H9 (cell line): Measurements from ENCODE around the gene ADSS1. TPM values are rescaled to one million over a fixed set of nuclear protein-coding genes. Genes with fewer than 3 reads are reported as not detected.

ENCODE experiments used
- DNase-seq: peaks from one replicate; pipeline ENCODE4 v3.0.0-alpha.2; 2017
- H2AFZ ChIP-seq: one replicate; pipeline ENCODE4 v1.6.1; 2013; ENCODE audit warnings: mild to moderate bottlenecking, low read length, control low read depth, moderate library complexity
- H2AK5ac ChIP-seq: 2 replicates; pipeline ENCODE4 v1.6.1; 2013; ENCODE audit warnings: low read length, control low read depth, mixed read lengths; ENCODE audit not compliant: insufficient read length
- H2BK120ac ChIP-seq: one replicate; pipeline ENCODE4 v1.6.1; 2013; ENCODE audit warnings: low read depth, mild to moderate bottlenecking, low read length, control low read depth, inconsistent platforms; ENCODE audit not compliant: poor library complexity, severe bottlenecking
- H2BK12ac ChIP-seq: 2 replicates; pipeline ENCODE4 v1.6.1; 2013; ENCODE audit warnings: low read length, control low read depth, mixed read lengths, low read depth; ENCODE audit not compliant: insufficient read length
- H2BK15ac ChIP-seq: 2 replicates; pipeline ENCODE4 v1.6.1; 2013; ENCODE audit warnings: low read depth, low read length, control low read depth
- H2BK20ac ChIP-seq: one replicate; pipeline ENCODE4 v1.6.1; 2013; ENCODE audit warnings: low read depth, mild to moderate bottlenecking, low read length, control low read depth, inconsistent platforms; ENCODE audit not compliant: poor library complexity, severe bottlenecking
- H2BK5ac ChIP-seq: 2 replicates; pipeline ENCODE4 v1.6.1; 2013; ENCODE audit warnings: low read length, control low read depth, mixed read lengths; ENCODE audit not compliant: insufficient read length
- H3K14ac ChIP-seq: 2 replicates; pipeline ENCODE4 v1.6.1; 2013; ENCODE audit warnings: low read length, control low read depth; ENCODE audit not compliant: insufficient read depth
- H3K18ac ChIP-seq: 2 replicates; pipeline ENCODE4 v1.6.1; 2013; ENCODE audit warnings: low read depth, mild to moderate bottlenecking, mixed read lengths, low read length, control low read depth; ENCODE audit not compliant: insufficient read length
- H3K23ac ChIP-seq: 2 replicates; pipeline ENCODE4 v1.6.1; 2013; ENCODE audit warnings: low read length, control low read depth, mixed read lengths, low read depth; ENCODE audit not compliant: insufficient read length
- H3K23me2 ChIP-seq: 2 replicates; pipeline ENCODE4 v1.6.1; 2013; ENCODE audit warnings: low read depth, mild to moderate bottlenecking, mixed read lengths, low read length, control low read depth; ENCODE audit not compliant: insufficient read length, poor library complexity, severe bottlenecking
- H3K27ac ChIP-seq: 2 replicates; pipeline ENCODE4 v1.5.1; 2013; ENCODE audit warnings: low read length, control low read depth, mixed read lengths, low read depth; ENCODE audit not compliant: insufficient read length
- H3K27me3 ChIP-seq: 2 replicates; pipeline ENCODE4 v1.6.1; 2013; ENCODE audit warnings: low read length, control low read depth, inconsistent platforms; ENCODE audit not compliant: insufficient read depth
- H3K4ac ChIP-seq: 2 replicates; pipeline ENCODE4 v1.6.1; 2013; ENCODE audit warnings: low read depth, mild to moderate bottlenecking, control low read depth, inconsistent platforms, low read length, moderate library complexity
- H3K4me1 ChIP-seq: 2 replicates; pipeline ENCODE4 v1.6.1; 2013; ENCODE audit warnings: low read length, control low read depth, inconsistent platforms; ENCODE audit not compliant: insufficient read depth
- H3K4me2 ChIP-seq: 2 replicates; pipeline ENCODE4 v1.6.1; 2013; ENCODE audit warnings: low read length, control low read depth, mixed read lengths; ENCODE audit not compliant: insufficient read length, insufficient read depth
- H3K56ac ChIP-seq: 2 replicates; pipeline ENCODE4 v1.6.1; 2013; ENCODE audit warnings: low read depth, mild to moderate bottlenecking, mixed read lengths, low read length, control low read depth; ENCODE audit not compliant: insufficient read length
- H3K79me1 ChIP-seq: 2 replicates; pipeline ENCODE4 v1.6.1; 2013; ENCODE audit warnings: low read depth, mild to moderate bottlenecking, moderate library complexity, low read length, control low read depth, inconsistent platforms; ENCODE audit not compliant: insufficient read depth, poor library complexity, severe bottlenecking
- H3K79me2 ChIP-seq: 2 replicates; pipeline ENCODE4 v1.6.1; 2013; ENCODE audit warnings: low read length, control low read depth, inconsistent platforms; ENCODE audit not compliant: insufficient read depth
- H3K9ac ChIP-seq: 2 replicates; pipeline ENCODE4 v1.6.1; 2013; ENCODE audit warnings: low read length, control low read depth, mixed read lengths; ENCODE audit not compliant: insufficient read length; ENCODE audit errors: extremely low read depth
- H3K9me3 ChIP-seq: one replicate; pipeline ENCODE4 v1.6.1; 2013; ENCODE audit warnings: low read depth, low read length, inconsistent platforms; ENCODE audit not compliant: control insufficient read depth
- H3T11ph ChIP-seq: one replicate; pipeline ENCODE4 v1.6.1; 2013; ENCODE audit warnings: mild to moderate bottlenecking, low read length, control low read depth, inconsistent platforms
- H4K20me1 ChIP-seq: one replicate; pipeline ENCODE4 v1.6.1; 2013; ENCODE audit not compliant: control insufficient read depth, insufficient read length, insufficient read depth
- H4K5ac ChIP-seq: 2 replicates; pipeline ENCODE4 v1.6.1; 2013; ENCODE audit warnings: low read depth, mild to moderate bottlenecking, mixed read lengths, low read length, control low read depth; ENCODE audit not compliant: insufficient read length
- H4K8ac ChIP-seq: replicated peaks from 2 replicates; pipeline ENCODE4 v1.6.1; 2013; ENCODE audit warnings: low read length, control low read depth, mixed read lengths, low read depth; ENCODE audit not compliant: insufficient read length
- H4K91ac ChIP-seq: 2 replicates; pipeline ENCODE4 v1.6.1; 2013; ENCODE audit warnings: low read depth, mild to moderate bottlenecking, moderate library complexity, mixed read lengths, low read length, control low read depth; ENCODE audit not compliant: insufficient read length
- H3K27ac Mint-ChIP-seq, 3 experiments: 2 replicates in 2 of 3; 3 replicates in 1 of 3; pipeline ENCODE4 v1.8.0; 2020 to 2021; ENCODE audit warnings: mixed read lengths in 3 of 3, mild to moderate bottlenecking in 1 of 3, moderate library complexity in 1 of 3
- H3K27me3 Mint-ChIP-seq: 2 replicates; pipeline ENCODE4 v1.8.0; 2021; ENCODE audit warnings: low read depth, mild to moderate bottlenecking, moderate library complexity, mixed read lengths
- H3K36me3 Mint-ChIP-seq, 3 experiments: 2 replicates in 2 of 3; 3 replicates in 1 of 3; pipeline ENCODE4 v1.8.0; 2020 to 2021; ENCODE audit warnings: low read depth in 3 of 3, mixed read lengths in 3 of 3; ENCODE audit not compliant: insufficient read depth in 1 of 3
- H3K4me1 Mint-ChIP-seq, 2 experiments: 2 replicates each; pipeline ENCODE4 v1.8.0; 2020; ENCODE audit warnings: mixed read lengths in 2 of 2
- H3K4me3 Mint-ChIP-seq, 2 experiments: 2 replicates in 1 of 2; 3 replicates in 1 of 2; pipeline ENCODE4 v1.8.0; 2020 to 2021; ENCODE audit warnings: mild to moderate bottlenecking in 2 of 2, mixed read lengths in 2 of 2, moderate library complexity in 1 of 2
- H3K9me3 Mint-ChIP-seq, 2 experiments: 2 replicates in 1 of 2; 3 replicates in 1 of 2; pipeline ENCODE4 v1.8.0; 2020; ENCODE audit warnings: mild to moderate bottlenecking in 2 of 2, mixed read lengths in 2 of 2, moderate library complexity in 1 of 2
- CTCF ChIP-seq: fragments of 200-600 bp; sonication (generic); conservative IDR thresholded peaks from 3 replicates; pipeline ENCODE4 v1.8.0; 2021; ENCODE audit warnings: antibody characterized with exemption, mild to moderate bottlenecking
- WGBS: extraction: QIAGEN DNeasy Blood & Tissue Kit; methylation state at CpG from one replicate; pipeline ENCODE4 v1.1.7; 2013; ENCODE audit warnings: missing lambda C conversion rate, low lambda C conversion rate, mixed read lengths; ENCODE audit not compliant: insufficient read length; ENCODE audit errors: extremely low coverage; 5-methylcytosine and 5-hydroxymethylcytosine counted together
- total RNA-seq: library from RNA; stranded (reverse); gene quantifications from 2 replicates; pipeline ENCODE4 v1.2.1, GENCODE V29; 2021

Gene ADSS1
- total RNA-seq, 1 experiment from 2014 or later = 8.5 TPM

GRCh38 chr14:104678901-104679705 lies 44.9 kb upstream of the ADSS1 start:
- peaks cover 11% of the 10 kb centered on the region for H3K27me3 Mint-ChIP-seq
- no peak for DNase-seq
- peak overlapping the region in 2 of 3 experiments; percentile 35 to 98; a peak in 3 of 7 replicates for H3K27ac Mint-ChIP-seq
- H3K4me1 ChIP-seq = peaks cover 8% of the 10 kb centered on the region; the same call in 1 of the 2 replicates
- no peak overlapping the region for H2AK5ac ChIP-seq
- no peaks in the 10 kb centered on the region; a peak in 1 of 7 replicates for H3K36me3 Mint-ChIP-seq
- no peak overlapping the region for H2AFZ ChIP-seq
- H3K9ac ChIP-seq = no peak overlapping the region
- no peak overlapping the region for H2BK120ac ChIP-seq
- no peaks in the 10 kb centered on the region for H3K79me2 ChIP-seq
- no peak overlapping the region for H3K23ac ChIP-seq
- no peak overlapping the region for H3K4ac ChIP-seq
- no peak overlapping the region for H2BK15ac ChIP-seq
- no peaks in the 10 kb centered on the region for H4K20me1 ChIP-seq
- no peaks in the 10 kb centered on the region for H3K9me3 Mint-ChIP-seq
- no peak overlapping the region for H3K27ac ChIP-seq
- no peak overlapping the region for H2BK12ac ChIP-seq
- H3K18ac ChIP-seq = no peak overlapping the region
- H4K5ac ChIP-seq = no peak overlapping the region
- H3K56ac ChIP-seq = no peak overlapping the region
- no peak overlapping the region for H3K4me2 ChIP-seq
- H3K27me3 ChIP-seq = no peaks in the 10 kb centered on the region
- no peak overlapping the region for H3T11ph ChIP-seq
- no peak overlapping the region for H2BK5ac ChIP-seq
- H3K4me3 Mint-ChIP-seq = no peak overlapping the region
- TF ChIP-seq CTCF = no peak
- H3K4me1 Mint-ChIP-seq = peaks cover 55 to 61% of the 10 kb centered on the region in 2 experiments
- H3K79me1 ChIP-seq = no peaks in the 10 kb centered on the region
- H4K8ac ChIP-seq = no peak overlapping the region
- H2BK20ac ChIP-seq = no peak overlapping the region
- no peak overlapping the region for H4K91ac ChIP-seq
- no CpG with 5 or more reads among the region's 18 CpGs for WGBS
- peaks cover 12% of the 10 kb centered on the region for H3K23me2 ChIP-seq
- H3K9me3 ChIP-seq = no peaks in the 10 kb centered on the region
- H3K14ac ChIP-seq = peak overlapping the region; percentile 22; the same call in 1 of the 2 replicates
